ENCODE measurements around the gene ADAM8.

The ADAM8 gene

DNA sequence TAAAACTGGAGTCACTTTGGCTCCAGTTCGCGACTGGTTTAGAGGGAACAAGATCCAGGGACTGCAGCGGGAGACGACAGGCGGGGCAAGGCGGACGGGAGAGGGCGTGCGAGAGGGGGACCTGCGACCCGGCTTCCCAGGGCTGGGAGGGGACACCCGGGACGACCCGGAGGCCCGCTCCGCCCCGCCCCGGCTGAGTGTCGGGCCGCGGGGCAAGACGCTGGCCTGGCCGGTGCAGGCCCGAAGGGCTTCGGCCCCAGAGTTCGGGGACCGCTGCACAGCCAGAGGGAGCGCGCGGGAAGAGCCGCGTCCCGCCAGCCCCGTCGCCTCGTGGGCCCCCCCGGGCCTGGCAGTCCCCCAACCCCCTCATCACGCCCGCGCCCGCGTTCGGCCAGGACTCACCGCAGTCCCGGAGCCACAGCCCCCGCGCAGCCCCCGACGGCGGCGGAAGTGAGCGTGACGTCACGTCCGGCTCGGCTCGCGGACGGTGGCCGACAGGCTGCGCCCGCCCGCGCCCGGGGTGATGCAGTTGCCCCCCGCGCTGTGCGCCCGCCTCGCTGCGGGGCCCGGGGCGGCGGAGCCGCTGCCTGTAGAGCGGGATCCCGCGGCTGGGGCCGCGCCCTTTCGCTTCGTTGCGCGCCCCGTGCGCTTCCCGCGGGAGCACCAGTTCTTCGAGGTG is 31.9 kb upstream of the ADAM8 start, which contains the start of the genes TUBGCP2 and ZNF511:
Gene TUBGCP2, minus strand, starts transcription at position 452 of the 679 bp plus-strand sequence. CDS start 5,931 bp downstream, outside the sequence.
Gene ZNF511, plus strand, starts transcription at position 494 of the 679 bp plus-strand sequence. Its CDS starts 30 bp downstream, at position 524.
- DNase-seq, result peak; percentile 84

DNA sequence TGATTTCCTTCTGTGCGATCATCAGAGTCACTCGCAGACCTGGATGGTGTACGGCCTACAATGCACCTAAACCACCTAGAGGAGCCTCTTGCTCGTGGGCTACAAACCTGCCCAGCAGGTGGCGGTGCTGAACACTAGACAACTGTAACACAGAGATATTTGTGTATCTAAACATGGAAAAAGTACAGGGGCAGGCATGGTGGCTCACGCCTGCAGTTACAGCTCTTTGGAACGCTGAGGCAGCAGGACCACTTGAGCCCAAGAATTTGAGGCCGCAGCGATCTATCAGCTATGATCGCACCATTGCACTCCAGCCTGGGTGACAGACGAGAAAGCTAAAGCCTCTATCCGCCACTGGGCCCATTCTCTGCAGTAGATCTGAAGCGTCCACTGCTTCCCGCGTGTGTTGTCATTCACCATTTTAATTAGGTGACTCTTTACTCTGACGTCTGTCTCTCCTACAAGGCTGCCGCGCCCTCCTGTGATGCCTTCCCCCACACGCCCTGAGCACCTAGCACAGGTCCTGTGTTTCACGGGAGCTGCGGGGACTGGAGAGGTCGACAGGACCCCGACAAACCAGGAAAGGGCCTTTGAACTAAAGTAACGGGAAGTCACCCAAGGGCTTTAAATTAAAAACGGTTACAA is 31.2 kb upstream of the ADAM8 start:
- peak; percentile 80 for DNase-seq

DNA sequence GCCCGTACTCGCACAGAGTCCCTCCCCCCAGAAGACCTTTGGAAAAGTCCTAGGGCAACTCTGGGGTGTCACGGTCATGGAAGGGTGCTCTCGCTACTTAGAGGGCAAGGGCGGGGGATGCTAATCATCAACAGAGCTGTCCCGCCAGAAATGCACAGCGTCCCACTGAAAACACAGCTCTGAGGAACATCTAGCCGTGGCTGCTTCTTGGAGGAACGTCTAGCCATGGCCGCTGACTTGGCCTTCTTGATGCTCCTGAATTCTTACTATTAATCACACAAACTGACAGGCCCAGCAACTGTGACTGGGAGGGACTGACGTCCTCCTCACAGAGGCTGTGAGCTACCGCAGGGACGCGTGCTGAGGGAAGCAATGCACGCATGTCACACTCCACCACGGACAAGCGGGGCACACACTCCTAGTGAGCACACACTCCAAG is 30.3 kb upstream of the ADAM8 start:
- no peak for DNase-seq

DNA sequence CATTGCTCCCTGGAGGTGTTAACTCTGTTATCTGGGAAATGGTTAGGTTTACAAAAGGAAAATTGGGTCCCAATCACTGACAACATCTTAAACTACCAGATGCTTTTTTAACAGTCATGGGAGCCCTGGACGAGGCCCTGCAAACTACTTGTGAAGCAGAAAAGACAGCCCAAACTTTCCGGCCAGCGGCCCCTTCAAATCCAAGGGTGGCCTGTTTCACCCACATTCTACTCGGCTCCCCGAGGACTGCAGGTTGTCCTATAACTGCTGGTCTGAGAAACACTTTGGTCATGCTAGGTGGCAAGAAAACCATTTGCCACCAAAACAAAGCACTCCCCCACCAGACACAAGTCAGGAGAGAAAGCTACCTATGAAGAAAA is 29.4 kb upstream of the ADAM8 start:
- DNase-seq, result no peak

DNA sequence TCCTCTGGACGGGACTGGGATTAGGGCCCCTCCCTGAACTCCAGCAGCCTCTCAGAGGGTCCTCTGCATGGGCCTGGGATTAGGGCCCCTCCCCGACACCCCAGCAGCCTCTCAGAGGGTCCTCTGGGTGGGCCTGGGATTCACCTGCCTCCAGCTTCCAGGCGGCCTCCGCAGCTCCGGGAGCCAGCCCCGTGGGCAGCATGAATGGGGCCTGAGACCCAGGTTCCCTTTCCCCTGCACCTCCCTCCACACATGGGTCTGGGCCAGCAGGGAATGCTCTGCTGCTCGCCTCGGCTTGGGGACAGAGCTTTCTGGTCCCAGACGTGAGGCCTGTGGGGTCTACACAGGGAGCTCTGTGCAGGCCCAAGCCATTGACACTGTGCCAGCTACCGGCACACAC is 26.5 kb upstream of the ADAM8 start:
- DNase-seq, result no peak

DNA sequence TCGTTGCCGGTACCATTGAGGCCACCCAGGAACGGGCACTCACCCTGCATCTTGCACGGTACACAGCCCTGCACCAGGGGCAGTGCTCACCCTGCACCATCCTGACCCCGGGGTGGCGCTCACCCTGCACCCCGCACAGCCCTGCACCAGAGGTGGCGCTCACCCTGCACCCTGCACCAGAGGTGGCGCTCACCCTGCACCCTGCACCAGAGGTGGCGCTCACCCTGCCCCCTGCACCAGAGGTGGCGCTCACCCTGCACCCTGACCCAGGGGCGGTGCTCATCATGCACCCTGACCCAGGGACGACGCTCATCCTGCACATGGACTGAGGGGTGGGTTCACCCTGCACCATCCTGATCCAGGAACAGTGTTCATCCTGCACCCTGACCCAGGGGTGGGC is 25.6 kb upstream of the ADAM8 start:
- no peak for DNase-seq

DNA sequence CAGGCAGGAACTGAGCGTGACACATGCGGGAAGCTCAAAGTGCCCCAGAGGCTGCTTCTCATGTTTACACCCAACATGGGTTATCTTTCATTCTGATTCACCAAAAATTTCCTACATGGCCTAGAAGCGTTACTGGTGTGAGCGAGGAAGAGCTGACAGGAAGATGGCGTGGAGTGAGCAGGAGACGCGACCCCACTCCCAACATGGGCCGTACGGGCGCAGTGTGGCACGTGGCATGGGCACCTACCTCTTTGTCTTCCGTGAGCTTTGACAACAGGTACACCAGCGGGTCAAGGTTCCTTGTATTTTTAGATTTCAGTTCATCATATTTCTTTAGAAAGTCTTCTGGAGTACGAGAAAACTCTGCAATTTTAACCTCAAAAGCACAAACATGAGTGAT is 23.1 kb upstream of the ADAM8 start:
- DNase-seq, result no peak

DNA sequence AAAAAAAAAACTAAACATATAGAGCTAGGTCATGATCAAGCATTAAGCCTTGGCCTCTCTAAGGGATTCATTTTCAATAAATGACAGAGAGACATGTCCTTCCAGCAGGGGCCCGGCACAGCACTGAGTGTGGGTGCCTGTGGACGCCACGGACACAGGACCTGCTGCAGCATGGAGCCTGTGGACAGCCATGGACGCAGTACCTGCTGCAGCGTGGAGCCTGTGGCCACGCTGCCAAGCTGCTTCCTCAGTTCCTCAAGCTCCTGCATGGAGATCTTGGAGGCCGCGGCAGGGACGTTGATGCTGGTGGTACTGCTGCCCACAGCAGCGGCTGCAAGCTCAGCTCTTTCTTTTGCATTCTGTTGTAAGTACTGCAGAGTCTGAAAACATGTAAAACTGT is 22.6 kb upstream of the ADAM8 start:
- DNase-seq, result no peak

DNA sequence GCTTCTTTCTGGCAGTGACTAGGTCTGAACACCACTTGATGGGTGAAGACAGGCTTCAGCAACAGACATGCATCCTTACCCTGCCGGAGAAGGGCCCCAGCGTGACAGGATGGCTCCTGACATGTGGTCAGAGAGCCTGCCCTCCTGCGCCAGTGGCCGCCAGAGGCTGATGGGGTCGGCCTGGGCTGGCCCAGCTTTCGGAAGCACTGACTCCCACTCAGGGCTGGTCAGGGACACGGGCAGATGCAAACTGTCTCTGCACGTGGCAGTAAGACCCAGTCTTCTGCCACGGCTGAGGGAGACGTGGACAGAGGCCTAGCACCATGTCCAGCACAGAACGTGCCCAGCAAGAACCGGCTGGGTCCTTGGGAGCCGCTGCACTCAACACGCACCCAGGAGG is 21.8 kb upstream of the ADAM8 start:
- no peak for DNase-seq

DNA sequence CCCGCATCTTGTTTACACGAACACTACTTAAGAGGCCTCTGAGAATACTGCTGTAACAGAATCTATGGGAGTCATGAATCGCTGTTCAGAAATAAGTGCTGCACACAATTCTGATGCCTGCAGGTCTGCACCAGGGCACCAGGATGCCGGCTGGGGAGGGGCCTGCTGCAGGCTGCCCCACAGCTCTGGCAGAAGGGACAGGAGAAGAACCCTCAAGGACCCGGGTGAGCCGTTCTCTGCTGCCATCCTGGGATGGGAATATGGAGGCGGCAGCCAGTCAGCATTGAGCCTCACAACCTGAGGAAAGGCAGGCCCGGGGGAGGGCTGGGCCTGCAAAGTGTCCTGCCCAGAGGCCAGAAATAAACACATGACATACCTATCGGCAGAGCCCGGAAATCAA is 20.8 kb upstream of the ADAM8 start:
- no peak for DNase-seq

DNA sequence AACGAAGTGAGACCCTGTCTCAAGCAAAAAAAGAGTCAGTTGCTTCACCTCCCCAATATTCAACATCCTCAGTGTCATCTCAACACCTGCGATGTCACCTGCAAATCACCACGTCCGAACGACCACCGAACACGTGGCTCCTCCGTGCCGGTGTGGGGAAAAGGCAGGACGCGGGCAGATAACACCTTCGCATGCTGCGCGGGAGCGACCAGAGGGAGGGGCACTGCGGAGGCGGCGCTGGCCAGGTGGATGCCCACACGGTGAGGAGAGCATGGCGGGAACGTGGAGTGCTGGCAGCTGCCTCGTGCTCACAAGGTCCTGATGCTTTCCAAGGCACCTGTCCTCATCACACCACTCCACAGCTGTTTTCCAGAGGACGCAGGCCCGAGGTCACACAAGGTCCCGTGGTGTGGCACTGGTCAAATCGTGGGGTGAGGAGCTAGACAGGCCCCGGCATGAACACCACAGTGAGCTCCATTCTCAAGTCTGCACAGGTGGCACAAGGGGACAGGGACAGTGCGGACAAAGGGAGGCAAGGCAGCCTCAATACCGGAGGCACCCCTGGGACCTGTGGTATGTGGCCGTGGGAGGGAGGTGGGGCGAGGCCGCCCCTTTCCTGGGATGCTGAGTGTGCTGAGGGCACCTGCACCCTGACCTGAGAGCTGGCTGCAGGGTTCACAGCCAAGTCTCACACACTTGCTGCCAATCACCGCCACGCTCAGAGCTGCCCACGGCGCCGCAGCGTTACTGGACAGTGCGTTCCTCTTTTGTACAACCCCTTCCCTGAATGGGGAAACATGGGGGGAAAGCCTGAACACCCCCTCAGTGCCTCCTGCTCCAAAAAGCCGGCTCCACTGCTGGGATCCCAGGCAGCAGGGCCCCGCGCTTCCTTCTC is 19.0 kb upstream of the ADAM8 start:
- DNase-seq, result no peak

DNA sequence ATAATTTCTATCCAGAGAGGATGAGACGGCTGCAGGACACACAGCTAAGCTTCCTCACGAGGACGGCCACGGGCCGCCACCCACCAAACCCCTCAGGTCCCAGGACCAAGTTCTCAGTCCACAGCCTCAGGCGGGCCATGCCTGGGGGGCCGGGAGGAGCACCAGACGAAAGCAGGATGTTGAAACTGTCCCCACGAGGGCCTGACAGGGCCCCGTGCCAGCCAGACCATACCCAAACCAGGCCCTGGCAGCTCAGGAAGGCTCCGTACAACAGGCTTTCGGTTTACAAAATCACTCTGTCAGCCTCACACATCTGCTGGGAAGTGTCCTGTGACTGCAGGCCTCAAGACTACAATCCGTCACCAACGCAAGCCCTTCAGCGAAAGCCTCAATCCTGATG is 17.5 kb upstream of the ADAM8 start:
- DNase-seq, result no peak

DNA sequence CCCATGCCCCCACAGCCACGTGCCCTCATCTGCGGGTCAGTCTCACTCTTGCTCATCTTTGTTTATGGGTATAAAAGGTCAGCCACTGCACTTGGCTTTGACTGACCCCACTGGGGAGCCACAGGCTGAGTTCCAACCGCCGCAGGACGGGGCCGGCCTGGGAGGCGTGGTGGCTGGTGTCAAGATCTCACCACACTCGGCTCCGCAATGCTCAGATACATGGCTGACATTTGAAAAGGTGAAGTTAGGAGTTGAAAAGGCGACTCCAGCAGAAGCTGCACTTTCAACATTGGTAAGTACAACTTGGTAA is 17.1 kb upstream of the ADAM8 start:
- DNase-seq, result no peak

DNA sequence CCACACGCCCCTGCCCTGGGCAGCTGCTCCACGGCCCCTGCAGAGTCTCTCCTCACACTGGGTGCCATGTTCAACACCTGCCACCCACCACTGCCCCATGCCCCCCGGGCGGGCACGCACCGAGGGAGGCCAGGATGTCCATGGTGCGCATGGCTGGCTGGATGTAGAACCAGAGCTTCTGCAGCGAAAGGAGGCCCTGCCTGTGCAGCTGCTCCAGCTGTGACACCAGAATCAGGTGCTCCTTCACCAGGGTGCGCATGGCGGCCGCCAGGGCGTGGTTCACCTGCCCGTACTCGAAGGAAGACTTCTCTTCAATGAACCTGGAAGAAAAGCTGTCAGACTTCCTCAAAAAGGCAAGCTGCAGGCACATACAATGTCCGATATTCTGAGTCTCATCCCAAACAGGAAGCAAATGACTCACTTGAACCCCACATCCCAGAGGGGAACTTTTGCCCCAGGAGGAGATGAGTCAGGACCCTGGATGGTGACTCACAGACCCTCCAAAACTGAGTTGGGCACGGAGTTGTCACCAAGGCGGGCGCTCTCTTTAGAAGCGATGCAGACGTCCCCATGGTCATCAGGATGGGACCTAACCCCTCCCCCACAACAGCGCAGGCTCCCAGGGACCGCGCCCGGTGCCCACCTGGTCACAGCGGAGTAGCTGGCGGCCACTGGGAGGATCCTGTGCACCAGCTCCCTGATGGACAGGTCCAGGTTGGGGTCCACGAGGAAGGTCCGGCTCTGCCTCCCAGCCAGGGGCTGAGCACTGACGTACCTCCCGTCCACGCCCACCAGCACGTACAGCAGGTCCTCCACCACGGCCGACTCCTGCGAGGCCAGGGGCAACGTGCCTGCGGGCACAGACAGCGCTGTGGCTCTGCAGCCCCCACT is 16.5 kb upstream of the ADAM8 start:
- DNase-seq, result no peak

DNA sequence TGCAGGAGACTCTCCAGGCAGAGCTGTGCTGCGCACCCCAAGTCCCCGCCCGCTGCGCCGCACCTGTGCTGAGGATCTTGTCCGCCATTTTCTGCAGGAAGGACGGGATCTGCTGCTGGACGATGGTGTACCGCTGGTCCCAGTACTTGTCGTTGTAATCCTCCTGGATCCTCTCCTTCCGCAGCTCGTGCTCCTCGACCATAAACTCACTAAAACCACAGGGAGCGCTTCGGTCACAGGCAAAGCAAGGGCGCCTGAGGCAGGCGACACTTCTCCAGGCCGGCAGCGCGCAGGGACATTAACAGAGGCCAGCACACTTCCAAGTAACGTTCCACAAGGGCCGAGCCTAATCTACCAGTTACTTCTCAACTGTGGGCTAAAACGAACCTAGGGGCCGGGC is 13.1 kb upstream of the ADAM8 start:
- no peak for DNase-seq

DNA sequence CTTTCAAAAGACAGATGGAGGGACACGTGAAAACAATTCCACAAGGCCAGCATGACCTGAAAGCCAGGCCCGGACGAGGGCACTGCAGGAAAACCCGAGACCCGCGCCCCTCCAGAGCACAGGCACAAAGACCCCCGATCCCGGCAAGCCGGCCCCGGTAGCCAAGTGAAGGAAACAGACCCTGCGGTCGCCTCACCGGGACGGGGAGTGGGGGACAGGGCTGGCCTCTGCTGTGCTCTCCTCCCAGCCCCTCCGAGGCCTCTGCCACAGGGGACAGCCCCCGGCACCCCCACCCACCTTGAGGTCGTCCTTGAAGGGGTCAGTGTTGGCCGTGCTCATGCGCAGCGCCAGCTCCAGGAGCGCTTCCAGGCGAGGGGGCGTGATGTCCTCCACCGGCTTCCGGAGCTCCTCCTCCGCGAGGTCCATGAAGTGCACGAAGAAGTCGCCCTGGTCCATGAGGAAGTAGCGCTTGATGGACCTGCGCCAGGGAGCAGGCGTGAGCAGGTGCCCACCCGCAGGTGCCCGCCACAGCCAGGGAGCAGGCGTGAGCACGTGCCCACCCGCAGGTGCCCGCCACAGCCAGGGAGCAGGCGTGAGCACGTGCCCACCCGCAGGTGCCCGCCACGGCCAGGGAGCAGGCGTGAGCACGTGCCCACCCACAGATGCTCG is 11.3 kb upstream of the ADAM8 start:
- no peak for DNase-seq

DNA sequence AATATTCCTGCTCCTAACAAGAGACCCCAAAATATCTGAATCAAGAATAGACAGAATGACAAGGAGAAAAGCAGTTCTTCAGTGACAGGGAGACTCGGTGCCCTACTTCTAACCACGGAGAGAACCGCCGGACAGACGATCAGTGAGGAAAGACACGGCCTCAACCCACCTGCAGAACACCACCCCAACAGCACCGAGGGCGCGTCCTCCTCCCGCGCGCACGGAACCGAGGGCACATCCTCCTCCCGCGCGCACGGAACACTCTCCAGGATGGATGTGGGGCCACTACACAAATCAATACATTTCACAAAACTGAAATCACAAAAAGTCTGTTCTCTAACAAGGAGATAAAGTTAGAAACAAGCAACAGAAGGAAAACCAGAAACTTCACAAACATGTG is 9.7 kb upstream of the ADAM8 start:
- DNase-seq, result no peak

DNA sequence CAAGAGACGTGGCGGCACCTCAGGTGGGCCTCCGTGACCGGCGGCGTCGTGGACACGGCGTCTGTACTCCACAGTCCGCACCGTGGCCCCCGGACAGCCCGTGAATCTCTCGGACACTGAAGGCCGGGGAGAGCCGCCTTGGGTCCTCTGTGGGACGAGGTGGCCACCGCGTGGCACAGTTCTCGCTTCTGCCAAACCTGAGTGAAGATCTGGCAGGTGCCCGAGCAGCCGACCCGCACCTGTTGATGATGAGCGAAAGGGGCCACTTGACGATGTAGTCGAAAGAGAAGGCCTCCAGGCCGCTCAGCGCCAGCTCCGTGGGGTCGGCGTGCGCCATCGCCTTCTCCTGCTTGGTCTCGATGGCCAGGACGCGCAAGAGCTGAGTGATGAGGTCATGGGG is 8.5 kb upstream of the ADAM8 start:
- no peak for DNase-seq

DNA sequence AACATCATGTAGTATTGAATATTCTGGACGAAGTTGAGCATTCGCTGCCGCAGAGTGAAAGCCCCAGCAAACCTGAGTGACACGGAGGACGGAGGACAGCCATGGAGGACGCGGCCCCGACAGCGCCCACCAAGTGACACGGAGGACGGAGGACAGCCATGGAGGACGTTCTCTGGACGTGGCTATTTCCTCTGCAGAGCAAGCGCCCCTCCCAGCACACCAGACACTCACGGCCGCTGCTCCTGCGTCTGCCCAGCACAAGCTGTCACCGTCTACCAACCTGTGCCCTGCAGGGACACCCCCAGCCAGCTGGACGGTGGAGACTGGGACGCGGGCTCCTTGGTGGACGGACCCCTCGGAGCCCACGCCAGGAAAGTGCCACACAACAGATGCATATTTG is 7.3 kb upstream of the ADAM8 start:
- no peak for DNase-seq

DNA sequence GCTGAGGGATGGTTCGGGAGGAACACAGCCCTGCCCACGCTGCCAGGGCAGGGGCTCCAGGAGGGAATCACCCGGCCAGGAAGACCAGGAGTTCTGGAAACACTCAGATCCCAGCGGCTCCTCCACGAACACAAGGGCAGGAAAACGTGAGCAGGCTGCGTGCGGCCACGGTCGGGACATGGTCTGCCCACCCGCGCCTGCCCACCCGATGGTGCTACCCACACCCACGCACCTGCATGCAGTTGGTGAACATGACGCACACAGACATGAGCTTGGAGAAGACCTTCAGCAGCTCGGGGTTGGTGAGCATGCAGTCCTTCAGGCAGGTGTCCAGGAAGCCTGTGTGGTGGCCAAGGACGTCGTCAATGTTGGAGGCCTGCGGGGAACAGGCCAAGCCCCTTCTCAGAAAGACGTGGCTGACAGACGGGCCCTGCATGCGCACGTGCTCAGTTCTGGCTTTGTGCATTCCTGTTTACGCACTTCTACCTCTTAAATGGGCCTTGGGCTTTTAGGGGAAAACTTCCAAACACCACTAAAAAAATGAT is 6.2 kb upstream of the ADAM8 start:
- no peak for DNase-seq

DNA sequence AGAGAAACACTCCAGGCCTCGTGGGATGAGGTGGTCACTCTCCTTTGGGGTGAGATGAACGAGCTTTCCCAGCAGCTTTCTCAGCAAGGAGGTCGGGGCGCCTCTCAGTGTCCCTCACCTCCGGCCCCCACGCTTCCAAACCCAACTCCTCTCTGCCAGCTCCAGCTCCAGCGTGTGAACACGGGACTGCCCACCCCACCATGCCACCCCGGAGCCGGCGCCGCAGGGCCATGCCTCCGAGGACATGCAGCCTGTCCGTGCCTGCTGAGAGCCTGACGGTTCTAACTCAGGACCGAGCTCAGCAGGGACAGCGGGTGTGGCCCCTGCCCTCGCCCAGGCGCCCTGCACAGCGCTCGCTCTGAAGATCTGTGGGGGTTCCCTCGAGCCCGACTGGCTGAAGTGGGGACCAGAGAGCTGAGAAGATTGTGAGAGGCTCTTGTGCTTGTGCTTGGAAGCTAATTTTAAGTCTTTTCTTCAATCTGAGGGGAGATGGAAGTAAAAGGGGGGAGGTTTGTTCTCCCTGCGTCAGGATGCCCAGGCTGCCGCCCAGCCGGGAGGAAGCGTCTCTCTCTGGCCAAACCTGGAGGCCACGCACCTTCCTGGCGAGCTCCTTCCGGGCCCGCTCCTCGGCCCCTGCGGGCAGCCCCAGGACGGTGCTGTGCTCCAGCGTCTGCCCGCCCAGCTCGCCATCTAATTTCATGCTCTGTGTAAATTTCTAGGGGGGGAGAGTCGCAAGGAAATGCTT is 5.1 kb upstream of the ADAM8 start:
- no peak for DNase-seq

All from activated CD4-positive, alpha-beta T cell treated with anti-CD3 and anti-CD28 coated beads for 1 hour (primary cell).